Activated B cell treated with CpG ODN at 0.5 μM for 24 hours (primary cell): ENCODE results near the gene PHLDB3. TPM values are rescaled to one million over a fixed set of nuclear protein-coding genes. Genes with fewer than 3 reads are reported as not detected.

ENCODE experiments used
- ATAC-seq: fragments of 200-7000 bp; cut with Tn5 transposase; one replicate; pipeline ENCODE4 v1.10.0; 2021; ENCODE audit warnings: low read depth, mild to moderate bottlenecking, moderate library complexity
- CTCF ChIA-PET: fragments of 350-600 bp; sonication (Branson Sonifier 250); formaldehyde crosslinking; loops from one replicate; lab custom pipeline; 2021; ENCODE audit warnings: antibody characterized with exemption; lab: Charles Lee
- POLR2A ChIA-PET: fragments of 350-600 bp; sonication (Branson Sonifier 250); formaldehyde crosslinking; loops from one replicate; lab custom pipeline; 2021; ENCODE audit warnings: antibody characterized with exemption; lab: Charles Lee
- DNase-seq: peaks from one replicate; pipeline ENCODE4 v3.0.0; 2022
- H3K27ac Mint-ChIP-seq: one replicate; pipeline ENCODE4 v1.8.0; 2020; ENCODE audit warnings: mixed read lengths
- H3K27me3 Mint-ChIP-seq: one replicate; pipeline ENCODE4 v1.8.0; 2021; ENCODE audit warnings: mixed read lengths
- H3K36me3 Mint-ChIP-seq: one replicate; pipeline ENCODE4 v1.8.0; 2021; ENCODE audit warnings: low read depth, mixed read lengths
- H3K4me1 Mint-ChIP-seq: one replicate; pipeline ENCODE4 v1.8.0; 2021; ENCODE audit warnings: mixed read lengths
- H3K4me3 Mint-ChIP-seq: one replicate; pipeline ENCODE4 v1.8.0; 2020; ENCODE audit warnings: mild to moderate bottlenecking, mixed read lengths
- H3K9me3 Mint-ChIP-seq: one replicate; pipeline ENCODE4 v1.8.0; 2020; ENCODE audit warnings: mixed read lengths
- intact Hi-C: fragments of 100-400 bp; cut with micrococcal nuclease; formaldehyde crosslinking; loops from one replicate; pipeline ENCODE4 v1.15.1; 2024
- total RNA-seq: library from RNA; stranded (reverse); gene quantifications from 2 replicates; pipeline ENCODE4 v1.2.3, GENCODE V29; 2022
- TF ChIP-seq, protein P1 (sequence below): fragments of 200-600 bp; IDR thresholded peaks from one replicate; pipeline ENCODE4 v1.8.0; 2022; ENCODE audit warnings: antibody characterized with exemption, mild to moderate bottlenecking

PHLDB3 gene
- 32.2 and 34.5 TPM in 2 replicates for total RNA-seq

GRCh38 chr19:43504426-43505185, at the start of gene PHLDB3:
Gene PHLDB3 (minus strand): TSS chr19:43504746. CDS start chr19:43504118, 628 bp downstream.
- ChIA-PET POLR2A (interaction anchor here (0.5 to 2.9 kb wide), 27 partner anchors 9 to 1187 kb away, joined by 3 to 49 read pairs (median 5); partner anchors contain the start of genes ETHE1, SMG9, ZNF45 and ZNF575), CTCF (interaction anchor here (0.9 to 2.6 kb wide), 6 partner anchors 14 to 90 kb away, joined by 3 to 14 read pairs (median 4); no protein-coding TSS in a partner anchor)
- Mint-ChIP-seq H3K4me3 (peak within 1 kb of the TSS; percentile 96), H3K27ac (peak within 1 kb of the TSS; percentile 96), H3K27me3 (no peaks in the 10 kb centered on the region), H3K36me3 (peaks cover 21% of the 10 kb centered on the region), H3K4me1 (peaks cover 19% of the 10 kb centered on the region), H3K9me3 (no peaks in the 10 kb centered on the region)
- intact Hi-C loops = loop anchor here (1.0 to 2.0 kb wide), 6 partner anchors 14 to 57 kb away; partner anchors contain the start of genes ETHE1 and ZNF575
- TF ChIP-seq, protein P1, sequence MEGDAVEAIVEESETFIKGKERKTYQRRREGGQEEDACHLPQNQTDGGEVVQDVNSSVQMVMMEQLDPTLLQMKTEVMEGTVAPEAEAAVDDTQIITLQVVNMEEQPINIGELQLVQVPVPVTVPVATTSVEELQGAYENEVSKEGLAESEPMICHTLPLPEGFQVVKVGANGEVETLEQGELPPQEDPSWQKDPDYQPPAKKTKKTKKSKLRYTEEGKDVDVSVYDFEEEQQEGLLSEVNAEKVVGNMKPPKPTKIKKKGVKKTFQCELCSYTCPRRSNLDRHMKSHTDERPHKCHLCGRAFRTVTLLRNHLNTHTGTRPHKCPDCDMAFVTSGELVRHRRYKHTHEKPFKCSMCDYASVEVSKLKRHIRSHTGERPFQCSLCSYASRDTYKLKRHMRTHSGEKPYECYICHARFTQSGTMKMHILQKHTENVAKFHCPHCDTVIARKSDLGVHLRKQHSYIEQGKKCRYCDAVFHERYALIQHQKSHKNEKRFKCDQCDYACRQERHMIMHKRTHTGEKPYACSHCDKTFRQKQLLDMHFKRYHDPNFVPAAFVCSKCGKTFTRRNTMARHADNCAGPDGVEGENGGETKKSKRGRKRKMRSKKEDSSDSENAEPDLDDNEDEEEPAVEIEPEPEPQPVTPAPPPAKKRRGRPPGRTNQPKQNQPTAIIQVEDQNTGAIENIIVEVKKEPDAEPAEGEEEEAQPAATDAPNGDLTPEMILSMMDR = no peak
- ATAC-seq = peak; percentile 30
- no peak for DNase-seq

GRCh38 chr19:43553656-43554055, 49.1 kb upstream of the PHLDB3 start:
- no peak for ATAC-seq
- no peak for DNase-seq
- Mint-ChIP-seq H3K4me3 (no peak overlapping the region), H3K4me1 (peaks cover 8% of the 10 kb centered on the region), H3K27me3 (no peaks in the 10 kb centered on the region), H3K36me3 (peaks cover 63% of the 10 kb centered on the region), H3K27ac (no peak overlapping the region), H3K9me3 (no peaks in the 10 kb centered on the region)
- POLR2A ChIA-PET = interaction anchor here (1.4 kb wide), 1 partner anchor 41 kb away, joined by 4 read pairs; no protein-coding TSS in a partner anchor
- TF ChIP-seq, protein P1 = no peak
- intact Hi-C loops = loop anchor here (10.0 kb wide), 1 partner anchor 191 kb away; no protein-coding TSS in a partner anchor
- CTCF ChIA-PET = interaction anchor here (1.6 to 7.8 kb wide), 3 partner anchors 35 to 121 kb away, joined by 4 to 92 read pairs (median 4); partner anchors contain the start of genes IRGQ and ZNF576

GRCh38 chr19:43552616-43553015, 48.1 kb upstream of the PHLDB3 start:
- DNase-seq = no peak
- intact Hi-C loops = loop anchor here (10.0 kb wide), 1 partner anchor 192 kb away; no protein-coding TSS in a partner anchor
- TF ChIP-seq, protein P1 = no peak
- CTCF ChIA-PET = interaction anchor here (1.6 to 7.8 kb wide), 2 partner anchors 36 to 43 kb away, joined by 4 to 92 read pairs; partner anchors contain the start of genes IRGQ and ZNF576
- no peaks in the 10 kb centered on the region for H3K27me3 Mint-ChIP-seq
- peaks cover 62% of the 10 kb centered on the region for H3K36me3 Mint-ChIP-seq
- H3K4me1 Mint-ChIP-seq = peaks cover 8% of the 10 kb centered on the region
- no peaks in the 10 kb centered on the region for H3K9me3 Mint-ChIP-seq
- no peak overlapping the region for H3K27ac Mint-ChIP-seq
- ATAC-seq = no peak
- POLR2A ChIA-PET = no interaction called here
- H3K4me3 Mint-ChIP-seq = no peak overlapping the region

DNA sequence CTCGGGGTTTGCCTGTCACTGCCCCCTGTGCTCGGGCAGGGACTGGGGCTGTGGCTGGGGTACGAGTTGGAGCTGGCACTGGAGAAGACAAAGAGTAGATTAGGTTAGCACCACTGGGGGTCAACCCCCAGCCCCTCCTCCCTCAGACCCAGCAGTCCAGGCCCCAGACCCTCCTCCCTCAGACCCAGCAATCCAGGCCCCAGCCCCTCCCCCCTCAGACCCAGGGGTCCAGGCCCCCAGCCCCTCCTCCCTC, 47.6 kb upstream of the PHLDB3 start:
- ATAC-seq = no peak
- intact Hi-C loops = loop anchor here (10.0 kb wide), 1 partner anchor 193 kb away; no protein-coding TSS in a partner anchor
- peaks cover 60% of the 10 kb centered on the region for H3K36me3 Mint-ChIP-seq

More for the DNA sequence above, 47.6 kb upstream of the PHLDB3 start:
- TF ChIP-seq, protein P1 = no peak
- DNase-seq = no peak
- Mint-ChIP-seq H3K4me3 (no peak overlapping the region), H3K27ac (no peak overlapping the region), H3K27me3 (no peaks in the 10 kb centered on the region), H3K4me1 (peaks cover 8% of the 10 kb centered on the region), H3K9me3 (no peaks in the 10 kb centered on the region)
- ChIA-PET POLR2A (no interaction called here), CTCF (no interaction called here)
